Measurements from ENCODE around the gene CNEP1R1. TPM values are rescaled to one million over a fixed set of nuclear protein-coding genes. Genes with fewer than 3 reads are reported as not detected.

The CNEP1R1 gene
- total and polyA plus RNA-seq, 9 of the 15 experiments (the other 6 are each of a cell fraction or from before 2014, with no cell fraction given) = 7.6 to 20.1 (median 10.6) TPM

GRCh38 chr16:50025537-50025931 is 509 bp downstream of the CNEP1R1 start (continued):
- TF ChIP-seq GTF3C2 (IDR thresholded peaks at IDR 0.05; ENCODE audit: borderline replicate concordance, extremely low read depth, insufficient read length) (no peak), THRAP3 (IDR thresholded peaks at IDR 0.05; ENCODE audit: borderline replicate concordance) (no peak), ZNF124 (CRISPR knock-in tag; IDR thresholded peaks at IDR 0.05) (no peak), RBBP5 (IDR thresholded peaks at IDR 0.05; ENCODE audit: borderline replicate concordance, insufficient read depth, low read length, poor library complexity, severe bottlenecking) (peak; percentile 51), CAMTA2 (CRISPR knock-in tag; conservative IDR thresholded peaks at IDR 0.05) (no peak), NONO (IDR thresholded peaks at IDR 0.05; ENCODE audit: low read depth in 2 of 2, low read length in 1 of 2) (no peak), ZNF318 (IDR thresholded peaks at IDR 0.05; ENCODE audit: borderline replicate concordance in 1 of 2, low read depth in 1 of 2) (no peak), THAP7 (CRISPR knock-in tag; IDR thresholded peaks at IDR 0.05) (no peak), NFE2 (IDR thresholded peaks at IDR 0.05; ENCODE audit: low read depth) (no peak), STAT6 (CRISPR knock-in tag; IDR thresholded peaks at IDR 0.05) (no peak), ZNF324 (CRISPR knock-in tag; IDR thresholded peaks at IDR 0.05) (no peak), ZNF699 (CRISPR knock-in tag; IDR thresholded peaks at IDR 0.05; ENCODE audit: insufficient replicate concordance) (no peak), BMI1 (IDR thresholded peaks at IDR 0.05; ENCODE audit: low read length) (no peak)
